ENCODE results near the gene CD2BP2. TPM values are rescaled to one million over a fixed set of nuclear protein-coding genes. Genes with fewer than 3 reads are reported as not detected.

CD2BP2 gene
- total and polyA plus RNA-seq, 9 of the 15 experiments (the other 6 are each of a cell fraction or from before 2014, with no cell fraction given) = 3.9 to 51.1 (median 32.8) TPM

DNA sequence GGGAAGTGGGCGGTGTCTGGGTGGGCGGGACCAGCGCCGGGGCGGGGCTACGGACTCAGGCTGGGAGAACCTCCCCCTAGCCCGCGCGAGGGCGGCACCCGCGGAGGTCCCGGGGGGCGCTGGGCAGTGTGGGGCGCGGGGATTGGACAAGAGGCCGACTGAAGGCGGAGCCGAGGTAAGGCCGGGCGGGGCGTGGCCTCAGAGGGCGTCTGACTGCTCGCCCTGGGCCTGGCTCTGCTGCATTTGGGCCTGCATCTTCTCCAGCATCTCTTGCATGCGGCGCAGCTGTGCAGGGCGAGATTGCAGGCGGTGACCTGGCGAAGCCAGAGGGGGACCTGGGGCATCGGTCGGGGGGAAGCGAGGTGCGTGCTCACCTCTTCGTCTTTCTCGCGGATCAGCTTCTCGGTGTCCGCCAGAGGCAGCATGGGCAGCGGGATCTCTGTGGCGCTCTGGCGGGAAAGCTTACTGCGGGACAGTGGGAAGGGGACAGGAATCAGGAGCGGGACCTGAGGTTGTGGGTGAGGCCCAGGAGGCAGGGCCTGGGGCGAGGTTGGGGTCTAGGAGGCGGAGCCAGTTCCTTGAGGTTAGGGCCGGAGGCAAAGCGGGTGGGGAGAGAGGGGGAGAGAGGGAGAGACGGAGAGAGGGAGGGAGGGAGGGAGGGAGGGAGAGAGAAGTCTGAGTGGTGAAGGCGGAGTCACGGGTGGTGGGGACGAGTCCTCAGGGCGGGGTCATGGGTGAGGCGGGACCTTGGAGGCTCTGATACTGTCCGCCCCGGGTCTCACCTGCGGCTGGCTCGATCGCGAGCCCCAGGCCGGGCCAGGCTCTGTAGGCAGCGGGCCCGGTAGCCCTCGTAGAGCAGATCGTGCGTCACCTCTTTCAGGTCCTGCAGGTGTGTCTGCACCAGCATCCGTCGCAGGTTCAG lies 23.4 kb upstream of the CD2BP2 start (continued):
- TF ChIP-seq, protein P1, sequence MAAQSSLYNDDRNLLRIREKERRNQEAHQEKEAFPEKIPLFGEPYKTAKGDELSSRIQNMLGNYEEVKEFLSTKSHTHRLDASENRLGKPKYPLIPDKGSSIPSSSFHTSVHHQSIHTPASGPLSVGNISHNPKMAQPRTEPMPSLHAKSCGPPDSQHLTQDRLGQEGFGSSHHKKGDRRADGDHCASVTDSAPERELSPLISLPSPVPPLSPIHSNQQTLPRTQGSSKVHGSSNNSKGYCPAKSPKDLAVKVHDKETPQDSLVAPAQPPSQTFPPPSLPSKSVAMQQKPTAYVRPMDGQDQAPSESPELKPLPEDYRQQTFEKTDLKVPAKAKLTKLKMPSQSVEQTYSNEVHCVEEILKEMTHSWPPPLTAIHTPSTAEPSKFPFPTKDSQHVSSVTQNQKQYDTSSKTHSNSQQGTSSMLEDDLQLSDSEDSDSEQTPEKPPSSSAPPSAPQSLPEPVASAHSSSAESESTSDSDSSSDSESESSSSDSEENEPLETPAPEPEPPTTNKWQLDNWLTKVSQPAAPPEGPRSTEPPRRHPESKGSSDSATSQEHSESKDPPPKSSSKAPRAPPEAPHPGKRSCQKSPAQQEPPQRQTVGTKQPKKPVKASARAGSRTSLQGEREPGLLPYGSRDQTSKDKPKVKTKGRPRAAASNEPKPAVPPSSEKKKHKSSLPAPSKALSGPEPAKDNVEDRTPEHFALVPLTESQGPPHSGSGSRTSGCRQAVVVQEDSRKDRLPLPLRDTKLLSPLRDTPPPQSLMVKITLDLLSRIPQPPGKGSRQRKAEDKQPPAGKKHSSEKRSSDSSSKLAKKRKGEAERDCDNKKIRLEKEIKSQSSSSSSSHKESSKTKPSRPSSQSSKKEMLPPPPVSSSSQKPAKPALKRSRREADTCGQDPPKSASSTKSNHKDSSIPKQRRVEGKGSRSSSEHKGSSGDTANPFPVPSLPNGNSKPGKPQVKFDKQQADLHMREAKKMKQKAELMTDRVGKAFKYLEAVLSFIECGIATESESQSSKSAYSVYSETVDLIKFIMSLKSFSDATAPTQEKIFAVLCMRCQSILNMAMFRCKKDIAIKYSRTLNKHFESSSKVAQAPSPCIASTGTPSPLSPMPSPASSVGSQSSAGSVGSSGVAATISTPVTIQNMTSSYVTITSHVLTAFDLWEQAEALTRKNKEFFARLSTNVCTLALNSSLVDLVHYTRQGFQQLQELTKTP (IDR thresholded peaks at IDR 0.05; ENCODE audit: low read depth in 1 of 2, partially characterized antibody in 2 of 2) = peak in 1 of 2 experiments; percentile 34
- TF ChIP-seq ZNF239 (CRISPR knock-in tag; IDR thresholded peaks at IDR 0.05) = no peak
- peak; percentile 36; the same call in 1 of the 2 replicates for TF ChIP-seq TOE1 (IDR thresholded peaks at IDR 0.05; ENCODE audit: borderline replicate concordance)
- 0 out of 2 replicates have a peak, but pooled peaks have one; percentile 67 for TF ChIP-seq TOE1 (CRISPR knock-in tag; IDR thresholded peaks at IDR 0.05; ENCODE audit: borderline replicate concordance, low read depth)
- TF ChIP-seq ZNF444 (CRISPR knock-in tag; IDR thresholded peaks at IDR 0.05) = peak; percentile 72; the same call in 1 of the 2 replicates
- TF ChIP-seq MCM3 (IDR thresholded peaks at IDR 0.05) = no peak
- TF ChIP-seq PYGO2 (tag; IDR thresholded peaks at IDR 0.05) = no peak
- peak; percentile 31; the same call in 1 of the 2 replicates for TF ChIP-seq NFIC (IDR thresholded peaks at IDR 0.05)
- TF ChIP-seq ZNF324 (CRISPR knock-in tag; IDR thresholded peaks at IDR 0.05) = peak; percentile 56
- no peak for TF ChIP-seq ZNF3 (CRISPR knock-in tag; IDR thresholded peaks at IDR 0.05)
- TF ChIP-seq NEUROD1 (IDR thresholded peaks at IDR 0.05; ENCODE audit: borderline replicate concordance, low read depth, low read length, partially characterized antibody) = peak; percentile 7
- TF ChIP-seq BRD9 (IDR thresholded peaks at IDR 0.05; ENCODE audit: low read depth, partially characterized antibody) = peak; percentile 24
- 0 out of 2 replicates have a peak, but pooled peaks have one; percentile 70 for TF ChIP-seq DNMT1 (IDR thresholded peaks at IDR 0.05)
- peak in 1 of 2 experiments; percentile 81; a peak in 1 of 4 replicates for TF ChIP-seq SRF (CRISPR knock-in tag; IDR thresholded peaks at IDR 0.05)
- TF ChIP-seq USF1 (CRISPR knock-in tag; IDR thresholded peaks at IDR 0.05) = peak; percentile 33; the same call in 1 of the 2 replicates
- no peak for TF ChIP-seq CAMTA2 (CRISPR knock-in tag; conservative IDR thresholded peaks at IDR 0.05)
- TF ChIP-seq ZFP1 (CRISPR knock-in tag; IDR thresholded peaks at IDR 0.05) = no peak
- peak; percentile 84 for TF ChIP-seq HMGN3 (IDR thresholded peaks at IDR 0.05; ENCODE audit: borderline replicate concordance, extremely low read depth, insufficient read length, low read depth, low read length)
- TF ChIP-seq NCOA1 (IDR thresholded peaks at IDR 0.05; ENCODE audit: low read depth) = 0 out of 2 replicates have a peak, but pooled peaks have one; percentile 44
- TF ChIP-seq, protein P2, sequence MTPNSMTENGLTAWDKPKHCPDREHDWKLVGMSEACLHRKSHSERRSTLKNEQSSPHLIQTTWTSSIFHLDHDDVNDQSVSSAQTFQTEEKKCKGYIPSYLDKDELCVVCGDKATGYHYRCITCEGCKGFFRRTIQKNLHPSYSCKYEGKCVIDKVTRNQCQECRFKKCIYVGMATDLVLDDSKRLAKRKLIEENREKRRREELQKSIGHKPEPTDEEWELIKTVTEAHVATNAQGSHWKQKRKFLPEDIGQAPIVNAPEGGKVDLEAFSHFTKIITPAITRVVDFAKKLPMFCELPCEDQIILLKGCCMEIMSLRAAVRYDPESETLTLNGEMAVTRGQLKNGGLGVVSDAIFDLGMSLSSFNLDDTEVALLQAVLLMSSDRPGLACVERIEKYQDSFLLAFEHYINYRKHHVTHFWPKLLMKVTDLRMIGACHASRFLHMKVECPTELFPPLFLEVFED (CRISPR knock-in tag; conservative IDR thresholded peaks at IDR 0.05) = peak; percentile 61; the same call in 1 of the 2 replicates
